Measurements from ENCODE around the gene SBNO1. TPM values are rescaled to one million over a fixed set of nuclear protein-coding genes. Genes with fewer than 3 reads are reported as not detected.

The SBNO1 gene
- total RNA-seq, 1 donor from 2014 or later: 50.4 TPM

DNA sequence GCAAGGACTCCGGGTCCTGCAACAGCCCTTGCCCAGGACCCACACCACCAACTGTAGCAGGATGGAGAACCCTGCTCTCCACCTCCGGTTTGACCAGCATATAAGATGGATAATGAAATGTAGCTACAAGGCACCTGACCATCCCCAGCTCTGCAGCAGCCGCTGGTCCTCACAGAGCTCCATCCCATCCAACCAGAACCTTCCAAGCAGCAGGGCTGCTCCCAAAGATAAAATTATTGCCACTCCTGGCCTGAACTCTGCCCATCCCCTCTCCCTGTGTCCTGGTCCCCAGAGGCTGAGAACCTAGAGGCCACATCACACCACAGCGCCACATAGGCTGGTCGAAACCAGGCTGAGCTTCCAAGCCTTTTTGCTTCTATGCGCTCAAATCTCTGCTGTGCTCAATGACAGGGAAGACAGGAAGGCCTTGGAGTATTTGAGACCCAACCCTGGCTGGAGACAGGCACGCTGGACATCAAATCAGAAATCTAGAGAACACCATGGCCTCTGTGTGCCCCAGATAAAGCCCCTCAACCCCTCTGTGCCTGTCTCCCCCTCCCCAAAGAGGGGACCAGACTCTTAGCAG lies 97.2 kb downstream of the SBNO1 start:
- Histone ChIP-seq H3K27me3 (ENCODE audit: insufficient read depth, low read length) (no peaks in the 10 kb centered on the region), H3K4me2 (ENCODE audit: low read length) (peak overlapping the region; percentile 100), H3K27ac (ENCODE audit: low read depth, low read length) (no peak overlapping the region), H4K20me1 (ENCODE audit: insufficient read depth, low read length) (peaks cover 66% of the 10 kb centered on the region), H3K9me3 (ENCODE audit: insufficient read depth, low read depth, low read length) (no peaks in the 10 kb centered on the region), H3K9ac (ENCODE audit: low read length) (peak overlapping the region; percentile 97), H3K79me2 (ENCODE audit: insufficient read depth, low read length) (peaks cover 87% of the 10 kb centered on the region), H3K4me3 (ENCODE audit: insufficient read depth, low read depth, low read length) (no peak overlapping the region), H3K4me1 (ENCODE audit: insufficient read depth, low read length) (peaks cover 31% of the 10 kb centered on the region), H2AFZ (ENCODE audit: low read depth, low read length) (no peak overlapping the region), H3K36me3 (ENCODE audit: insufficient read depth, low read length) (peaks cover 14% of the 10 kb centered on the region)
- peaks cover 5% of the 10 kb centered on the region for H3K4me1 Mint-ChIP-seq (ENCODE audit: low read depth, unreplicated experiment)
- H3K27me3 Mint-ChIP-seq (ENCODE audit: low read depth, unreplicated experiment): no peaks in the 10 kb centered on the region
- peaks cover 9% of the 10 kb centered on the region for H3K36me3 Mint-ChIP-seq (ENCODE audit: low read depth, unreplicated experiment)
- TF ChIP-seq, protein P1, sequence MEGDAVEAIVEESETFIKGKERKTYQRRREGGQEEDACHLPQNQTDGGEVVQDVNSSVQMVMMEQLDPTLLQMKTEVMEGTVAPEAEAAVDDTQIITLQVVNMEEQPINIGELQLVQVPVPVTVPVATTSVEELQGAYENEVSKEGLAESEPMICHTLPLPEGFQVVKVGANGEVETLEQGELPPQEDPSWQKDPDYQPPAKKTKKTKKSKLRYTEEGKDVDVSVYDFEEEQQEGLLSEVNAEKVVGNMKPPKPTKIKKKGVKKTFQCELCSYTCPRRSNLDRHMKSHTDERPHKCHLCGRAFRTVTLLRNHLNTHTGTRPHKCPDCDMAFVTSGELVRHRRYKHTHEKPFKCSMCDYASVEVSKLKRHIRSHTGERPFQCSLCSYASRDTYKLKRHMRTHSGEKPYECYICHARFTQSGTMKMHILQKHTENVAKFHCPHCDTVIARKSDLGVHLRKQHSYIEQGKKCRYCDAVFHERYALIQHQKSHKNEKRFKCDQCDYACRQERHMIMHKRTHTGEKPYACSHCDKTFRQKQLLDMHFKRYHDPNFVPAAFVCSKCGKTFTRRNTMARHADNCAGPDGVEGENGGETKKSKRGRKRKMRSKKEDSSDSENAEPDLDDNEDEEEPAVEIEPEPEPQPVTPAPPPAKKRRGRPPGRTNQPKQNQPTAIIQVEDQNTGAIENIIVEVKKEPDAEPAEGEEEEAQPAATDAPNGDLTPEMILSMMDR (IDR thresholded peaks at IDR 0.05; ENCODE audit: insufficient read depth, low read depth, low read length): no peak
- no peak for TF ChIP-seq EZH2 (IDR thresholded peaks at IDR 0.05; ENCODE audit: insufficient read depth, low read length)
- FAIRE-seq: no peak
- no peak for DNase-seq (ENCODE audit: low read depth)
- H3K4me3 Mint-ChIP-seq (ENCODE audit: unreplicated experiment): peak overlapping the region; percentile 57
- peak overlapping the region; percentile 83 for H3K27ac Mint-ChIP-seq (ENCODE audit: unreplicated experiment)
- no peaks in the 10 kb centered on the region for H3K9me3 Mint-ChIP-seq (ENCODE audit: unreplicated experiment)

DNA sequence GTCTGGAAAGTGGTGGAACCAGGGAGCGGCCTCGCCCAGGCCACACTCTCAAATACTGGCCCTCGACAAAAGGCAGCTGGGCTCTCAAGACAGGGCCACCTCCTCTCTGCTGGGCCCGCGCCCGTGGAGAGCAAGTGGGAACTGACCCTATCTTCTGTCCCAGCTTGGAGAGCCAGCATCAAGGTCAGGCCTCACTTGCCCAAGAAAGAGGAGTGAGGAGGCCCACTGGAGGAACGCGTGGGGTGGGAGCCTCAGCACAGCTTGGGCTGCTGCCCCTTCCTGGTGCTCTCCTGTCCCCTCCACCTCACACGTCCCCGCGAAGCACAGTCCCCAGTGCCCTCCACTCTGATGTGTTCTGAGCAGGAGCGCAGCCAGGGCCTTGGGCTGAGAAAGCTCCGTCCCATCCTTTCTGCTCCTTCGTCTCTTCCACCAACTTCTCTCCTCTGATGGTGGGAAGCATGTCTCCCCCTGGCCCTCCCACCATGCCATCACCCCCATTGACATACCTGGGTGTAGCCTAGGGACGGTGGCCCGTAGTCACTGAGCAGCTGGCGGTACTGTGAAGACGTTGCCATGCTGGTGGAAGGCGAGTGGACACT lies 97.9 kb downstream of the SBNO1 start:
- H3K4me1 ChIP-seq (ENCODE audit: insufficient read depth, low read length): peaks cover 26% of the 10 kb centered on the region
- peak overlapping the region; percentile 57 for H3K4me3 Mint-ChIP-seq (ENCODE audit: unreplicated experiment)

More for the DNA sequence above, 97.9 kb downstream of the SBNO1 start:
- H3K36me3 ChIP-seq (ENCODE audit: insufficient read depth, low read length): peaks cover 20% of the 10 kb centered on the region
- Mint-ChIP-seq H3K9me3 (ENCODE audit: unreplicated experiment) (no peaks in the 10 kb centered on the region), H3K36me3 (ENCODE audit: low read depth, unreplicated experiment) (peaks cover 9% of the 10 kb centered on the region), H3K4me1 (ENCODE audit: low read depth, unreplicated experiment) (peaks cover 3% of the 10 kb centered on the region), H3K27ac (ENCODE audit: unreplicated experiment) (no peak overlapping the region), H3K27me3 (ENCODE audit: low read depth, unreplicated experiment) (no peaks in the 10 kb centered on the region)
- H2AFZ ChIP-seq (ENCODE audit: low read depth, low read length): no peak overlapping the region
- H3K27ac ChIP-seq (ENCODE audit: low read depth, low read length): no peak overlapping the region
- H3K27me3 ChIP-seq (ENCODE audit: insufficient read depth, low read length): no peaks in the 10 kb centered on the region
- TF ChIP-seq, protein P1 (IDR thresholded peaks at IDR 0.05; ENCODE audit: insufficient read depth, low read depth, low read length): no peak
- no peak for TF ChIP-seq EZH2 (IDR thresholded peaks at IDR 0.05; ENCODE audit: insufficient read depth, low read length)
- DNase-seq (ENCODE audit: low read depth) (no peak), FAIRE-seq (no peak)
- H3K4me3 ChIP-seq (ENCODE audit: insufficient read depth, low read depth, low read length): no peak overlapping the region
- peaks cover 88% of the 10 kb centered on the region for H3K79me2 ChIP-seq (ENCODE audit: insufficient read depth, low read length)
- no peak overlapping the region for H3K9ac ChIP-seq (ENCODE audit: low read length)
- peaks cover 73% of the 10 kb centered on the region for H4K20me1 ChIP-seq (ENCODE audit: insufficient read depth, low read length)
- H3K9me3 ChIP-seq (ENCODE audit: insufficient read depth, low read depth, low read length): no peaks in the 10 kb centered on the region
- H3K4me2 ChIP-seq (ENCODE audit: low read length): no peak overlapping the region

All from astrocyte (in vitro differentiated cells and primary cell).